Liver (tissue), 9 donors: Measurements from ENCODE around the gene B4GALT1. TPM values are rescaled to one million over a fixed set of nuclear protein-coding genes. Genes with fewer than 3 reads are reported as not detected.

Source experiments
- DNase-seq: peaks from one replicate; pipeline ENCODE4 v3.0.0-alpha.2; 2017; ENCODE audit warnings: low spot score
- H3K27ac ChIP-seq, 2 donors: one replicate each; pipeline ENCODE4 v1.7.0; 2013; ENCODE audit warnings: inconsistent platforms in 2 of 2, low read length in 2 of 2, control low read depth in 1 of 2, low read depth in 1 of 2, mild to moderate bottlenecking in 1 of 2
- H3K27me3 ChIP-seq, 4 donors: one replicate each; pipeline versions ENCODE4 v1.6.1 to v1.7.0; 2013; ENCODE audit warnings: low read length in 3 of 4, inconsistent platforms in 1 of 4, mild to moderate bottlenecking in 1 of 4, moderate library complexity in 1 of 4; ENCODE audit not compliant: control insufficient read depth in 4 of 4, insufficient read depth in 4 of 4
- H3K36me3 ChIP-seq, 4 donors: one replicate each; pipeline versions ENCODE4 v1.6.1 to v1.7.0; 2013; ENCODE audit warnings: low read length in 3 of 4, mild to moderate bottlenecking in 3 of 4, low read depth in 1 of 4, moderate library complexity in 1 of 4; ENCODE audit not compliant: control insufficient read depth in 4 of 4, insufficient read depth in 3 of 4
- H3K4me1 ChIP-seq, 4 donors: one replicate each; pipeline versions ENCODE4 v1.6.1 to v1.7.0; 2013; ENCODE audit warnings: low read length in 3 of 4, mild to moderate bottlenecking in 3 of 4, moderate library complexity in 1 of 4; ENCODE audit not compliant: control insufficient read depth in 4 of 4, insufficient read depth in 4 of 4
- H3K4me3 ChIP-seq, 3 donors: one replicate each; pipeline versions ENCODE4 v1.6.1 to v1.7.0; 2013; ENCODE audit warnings: low read length in 3 of 3, control low read depth in 1 of 3, low read depth in 1 of 3, mild to moderate bottlenecking in 1 of 3
- H3K9ac ChIP-seq, 2 donors: one replicate each; pipeline ENCODE4 v1.7.0; 2013; ENCODE audit warnings: low read length in 2 of 2, mild to moderate bottlenecking in 2 of 2, moderate library complexity in 2 of 2, control low read depth in 1 of 2, low read depth in 1 of 2
- H3K9me3 ChIP-seq, 4 donors: one replicate each; pipeline versions ENCODE4 v1.6.1 to v1.7.0; 2013; ENCODE audit warnings: low read length in 3 of 4; ENCODE audit not compliant: control insufficient read depth in 4 of 4
- EGR1 ChIP-seq, 2 donors: IDR thresholded peaks; 2 replicates each; pipeline ENCODE4 v1.6.1; 2016 to 2018; ENCODE audit warnings: antibody characterized with exemption in 2 of 2, low read depth in 2 of 2
- GABPA ChIP-seq, 2 donors: IDR thresholded peaks in 1 of 2; conservative IDR thresholded peaks in 1 of 2; 2 replicates each; pipeline ENCODE4 v1.6.1; 2016; ENCODE audit warnings: antibody characterized with exemption in 2 of 2, mild to moderate bottlenecking in 1 of 2, moderate library complexity in 1 of 2
- HNF4A ChIP-seq, 2 donors: conservative IDR thresholded peaks; 2 replicates each; pipeline ENCODE4 v1.6.1; 2016; ENCODE audit warnings: antibody characterized with exemption in 2 of 2, mild to moderate bottlenecking in 2 of 2
- HNF4G ChIP-seq: IDR thresholded peaks from 2 replicates; pipeline ENCODE4 v1.6.1; 2016; ENCODE audit warnings: antibody characterized with exemption
- JUND ChIP-seq, 2 donors: IDR thresholded peaks; 2 replicates each; pipeline ENCODE4 v1.6.1; 2016; ENCODE audit warnings: antibody characterized with exemption in 2 of 2
- NR2F2 ChIP-seq: IDR thresholded peaks from 2 replicates; pipeline ENCODE4 v1.6.1; 2016; ENCODE audit warnings: antibody characterized with exemption
- RAD21 ChIP-seq, 2 donors: IDR thresholded peaks; 2 replicates each; pipeline ENCODE4 v1.6.1; 2016; ENCODE audit warnings: antibody characterized with exemption in 2 of 2, mild to moderate bottlenecking in 2 of 2
- RXRA ChIP-seq, 2 donors: IDR thresholded peaks; 2 replicates each; pipeline ENCODE4 v1.6.1; 2017 to 2018; ENCODE audit warnings: antibody characterized with exemption in 2 of 2, mild to moderate bottlenecking in 1 of 2
- SP1 ChIP-seq: IDR thresholded peaks from 2 replicates; pipeline ENCODE4 v1.6.1; 2018; ENCODE audit warnings: antibody characterized with exemption, mild to moderate bottlenecking
- YY1 ChIP-seq: IDR thresholded peaks from 2 replicates; pipeline ENCODE4 v1.6.1; 2016; ENCODE audit warnings: antibody characterized with exemption, mild to moderate bottlenecking
- WGBS: extraction: QIAGEN DNeasy Blood & Tissue Kit; methylation state at CpG from one replicate; pipeline ENCODE4 v1.1.7; 2013; 5-methylcytosine and 5-hydroxymethylcytosine counted together
- polyA plus RNA-seq, 2 donors: library from polyadenylated mRNA; stranded (reverse) in 1 of 2; unstranded in 1 of 2; fragments of 200-250 nt in 1 of 2; fragments of >200 nt in 1 of 2; fragmentation: Nextera tagmentation in 1 of 2; extraction: Ambion mirVana in 1 of 2; gene quantifications; one replicate each; pipeline versions ENCODE4 v1.2.1 to v1.2.3, GENCODE V29; 2013 to 2015
- total RNA-seq, 2 donors: library from RNA; depleted of rRNA; stranded (reverse); fragments of >200 nt; gene quantifications; one replicate each; pipeline ENCODE4 v1.2.3, GENCODE V29; 2014
- TF ChIP-seq, protein P1 (sequence below): fragments of 150-350 bp; IDR thresholded peaks from 2 replicates; pipeline ENCODE4 v1.5.1; 2017; ENCODE audit warnings: improper control_type of control experiment, low read depth, low read length; ENCODE audit not compliant: missing input control
- TF ChIP-seq, protein P2 (sequence below): IDR thresholded peaks from 2 replicates; pipeline ENCODE4 v1.6.1; 2016; ENCODE audit warnings: antibody characterized with exemption
- TF ChIP-seq, protein P3 (sequence below): IDR thresholded peaks from 2 replicates; pipeline ENCODE4 v1.6.1; 2016; ENCODE audit warnings: antibody characterized with exemption, mild to moderate bottlenecking
- TF ChIP-seq, protein P4 (sequence below): IDR thresholded peaks from 2 replicates; pipeline ENCODE4 v1.6.1; 2016; ENCODE audit warnings: antibody characterized with exemption
- donor health status: healthy.
- donor health status: healthy.
- donor health status: healthy.
- donor health status: healthy.
- donor health status: healthy.

B4GALT1 gene
- total and polyA plus RNA-seq, 4 donors: 25.9 to 59.8 (median 42.7) TPM

DNA sequence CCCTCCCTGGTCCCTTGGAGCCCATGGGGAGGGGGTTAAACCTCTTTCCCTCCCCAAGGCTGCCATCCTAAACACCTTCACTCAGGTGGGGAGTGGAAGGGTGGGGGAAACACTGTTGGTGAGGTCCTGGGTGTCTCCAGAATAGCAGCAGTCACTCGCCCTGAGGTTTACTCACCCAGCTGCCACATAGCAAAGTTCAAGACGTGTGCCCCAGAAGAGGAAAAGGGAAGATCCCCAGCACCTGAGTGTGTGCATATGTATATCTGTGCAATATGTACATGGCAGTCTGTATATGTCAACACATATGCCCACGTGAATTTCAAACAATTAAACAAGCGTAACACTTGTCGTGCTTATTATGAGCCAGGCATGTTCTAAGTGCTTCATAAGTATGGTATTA lies 59.4 kb downstream of the B4GALT1 start:
- no peaks in the 10 kb centered on the region for H3K9me3 ChIP-seq
- peaks cover 3 to 15% (median 6%) of the 10 kb centered on the region in 4 donors for H3K4me1 ChIP-seq
- TF ChIP-seq, protein P1, sequence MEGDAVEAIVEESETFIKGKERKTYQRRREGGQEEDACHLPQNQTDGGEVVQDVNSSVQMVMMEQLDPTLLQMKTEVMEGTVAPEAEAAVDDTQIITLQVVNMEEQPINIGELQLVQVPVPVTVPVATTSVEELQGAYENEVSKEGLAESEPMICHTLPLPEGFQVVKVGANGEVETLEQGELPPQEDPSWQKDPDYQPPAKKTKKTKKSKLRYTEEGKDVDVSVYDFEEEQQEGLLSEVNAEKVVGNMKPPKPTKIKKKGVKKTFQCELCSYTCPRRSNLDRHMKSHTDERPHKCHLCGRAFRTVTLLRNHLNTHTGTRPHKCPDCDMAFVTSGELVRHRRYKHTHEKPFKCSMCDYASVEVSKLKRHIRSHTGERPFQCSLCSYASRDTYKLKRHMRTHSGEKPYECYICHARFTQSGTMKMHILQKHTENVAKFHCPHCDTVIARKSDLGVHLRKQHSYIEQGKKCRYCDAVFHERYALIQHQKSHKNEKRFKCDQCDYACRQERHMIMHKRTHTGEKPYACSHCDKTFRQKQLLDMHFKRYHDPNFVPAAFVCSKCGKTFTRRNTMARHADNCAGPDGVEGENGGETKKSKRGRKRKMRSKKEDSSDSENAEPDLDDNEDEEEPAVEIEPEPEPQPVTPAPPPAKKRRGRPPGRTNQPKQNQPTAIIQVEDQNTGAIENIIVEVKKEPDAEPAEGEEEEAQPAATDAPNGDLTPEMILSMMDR: no peak
- no peak for TF ChIP-seq EGR1 (IDR thresholded peaks at IDR 0.05; ENCODE audit: low read depth in 2 of 2)
- no peak for TF ChIP-seq SP1
- DNase-seq: no peak
- 63% methylated on average over 5 of the region's 5 CpGs for WGBS
- H3K9ac ChIP-seq: no peak overlapping the region
- no peak overlapping the region for H3K4me3 ChIP-seq
- no peaks in the 10 kb centered on the region for H3K27me3 ChIP-seq
- H3K27ac ChIP-seq: peak overlapping the region; percentile 4 to 55
- peaks cover 5 to 26% (median 18%) of the 10 kb centered on the region in 4 donors for H3K36me3 ChIP-seq

DNA sequence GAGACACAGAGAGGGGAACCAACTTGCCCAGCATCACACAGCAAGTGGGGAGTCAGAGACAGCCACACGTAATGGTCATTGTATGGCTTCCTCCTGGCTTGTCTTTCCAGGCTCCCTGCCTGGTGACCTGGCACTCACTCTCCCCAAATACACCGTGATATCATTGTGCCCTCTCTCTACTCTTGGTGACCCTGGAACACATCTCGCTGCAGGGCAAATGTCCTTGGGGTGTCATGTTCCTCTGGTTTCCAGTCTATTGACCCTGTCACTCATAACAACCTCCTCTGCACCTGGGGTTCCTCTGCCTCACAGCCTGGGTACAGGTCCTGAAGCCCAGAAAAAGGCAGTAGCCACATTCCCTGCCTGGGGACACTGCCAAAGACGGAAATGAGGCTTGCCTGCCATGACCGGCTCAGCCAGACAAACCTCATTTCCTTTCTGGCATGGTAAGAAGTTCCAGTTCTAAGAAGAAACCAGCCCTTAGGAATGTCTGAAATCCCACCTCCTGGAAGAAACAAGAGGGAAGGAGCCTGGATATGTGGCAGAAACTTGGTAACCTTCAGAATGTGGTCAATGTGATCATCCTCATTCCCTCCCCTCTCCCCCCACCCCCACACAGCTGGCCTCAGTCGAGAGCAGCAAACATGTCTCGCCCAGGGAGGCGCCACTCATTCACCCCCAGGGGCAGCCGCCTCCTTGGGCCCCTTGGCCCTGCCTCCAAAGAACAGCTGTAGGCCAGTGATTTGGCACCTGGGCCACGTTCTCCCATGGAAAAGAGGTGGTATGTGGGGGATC lies 60.1 kb downstream of the B4GALT1 start:
- Histone ChIP-seq H3K9me3 (no peaks in the 10 kb centered on the region), H3K9ac (no peak overlapping the region), H3K4me1 (peaks cover 3 to 15% (median 6%) of the 10 kb centered on the region in 4 donors), H3K4me3 (no peak overlapping the region), H3K27me3 (no peaks in the 10 kb centered on the region), H3K36me3 (peaks cover 3 to 19% (median 12%) of the 10 kb centered on the region in 4 donors), H3K27ac (peak overlapping the region; percentile 4 to 55)
- peak; percentile 52 to 68 for TF ChIP-seq RXRA (IDR thresholded peaks at IDR 0.05)
- TF ChIP-seq NR2F2: peak; percentile 57
- peak in 1 of 2 donors; percentile 21 for TF ChIP-seq RAD21 (IDR thresholded peaks at IDR 0.05)
- TF ChIP-seq, protein P1: no peak
- TF ChIP-seq JUND (IDR thresholded peaks at IDR 0.05): no peak
- TF ChIP-seq YY1: no peak
- TF ChIP-seq, protein P2, sequence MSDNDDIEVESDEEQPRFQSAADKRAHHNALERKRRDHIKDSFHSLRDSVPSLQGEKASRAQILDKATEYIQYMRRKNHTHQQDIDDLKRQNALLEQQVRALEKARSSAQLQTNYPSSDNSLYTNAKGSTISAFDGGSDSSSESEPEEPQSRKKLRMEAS: no peak
- TF ChIP-seq, protein P3, sequence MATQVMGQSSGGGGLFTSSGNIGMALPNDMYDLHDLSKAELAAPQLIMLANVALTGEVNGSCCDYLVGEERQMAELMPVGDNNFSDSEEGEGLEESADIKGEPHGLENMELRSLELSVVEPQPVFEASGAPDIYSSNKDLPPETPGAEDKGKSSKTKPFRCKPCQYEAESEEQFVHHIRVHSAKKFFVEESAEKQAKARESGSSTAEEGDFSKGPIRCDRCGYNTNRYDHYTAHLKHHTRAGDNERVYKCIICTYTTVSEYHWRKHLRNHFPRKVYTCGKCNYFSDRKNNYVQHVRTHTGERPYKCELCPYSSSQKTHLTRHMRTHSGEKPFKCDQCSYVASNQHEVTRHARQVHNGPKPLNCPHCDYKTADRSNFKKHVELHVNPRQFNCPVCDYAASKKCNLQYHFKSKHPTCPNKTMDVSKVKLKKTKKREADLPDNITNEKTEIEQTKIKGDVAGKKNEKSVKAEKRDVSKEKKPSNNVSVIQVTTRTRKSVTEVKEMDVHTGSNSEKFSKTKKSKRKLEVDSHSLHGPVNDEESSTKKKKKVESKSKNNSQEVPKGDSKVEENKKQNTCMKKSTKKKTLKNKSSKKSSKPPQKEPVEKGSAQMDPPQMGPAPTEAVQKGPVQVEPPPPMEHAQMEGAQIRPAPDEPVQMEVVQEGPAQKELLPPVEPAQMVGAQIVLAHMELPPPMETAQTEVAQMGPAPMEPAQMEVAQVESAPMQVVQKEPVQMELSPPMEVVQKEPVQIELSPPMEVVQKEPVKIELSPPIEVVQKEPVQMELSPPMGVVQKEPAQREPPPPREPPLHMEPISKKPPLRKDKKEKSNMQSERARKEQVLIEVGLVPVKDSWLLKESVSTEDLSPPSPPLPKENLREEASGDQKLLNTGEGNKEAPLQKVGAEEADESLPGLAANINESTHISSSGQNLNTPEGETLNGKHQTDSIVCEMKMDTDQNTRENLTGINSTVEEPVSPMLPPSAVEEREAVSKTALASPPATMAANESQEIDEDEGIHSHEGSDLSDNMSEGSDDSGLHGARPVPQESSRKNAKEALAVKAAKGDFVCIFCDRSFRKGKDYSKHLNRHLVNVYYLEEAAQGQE: no peak
- TF ChIP-seq HNF4G: no peak
- peak; percentile 26 to 35 for TF ChIP-seq GABPA (IDR thresholded peaks at IDR 0.05 in 1 of 2, conservative IDR thresholded peaks at IDR 0.05 in 1 of 2)
- TF ChIP-seq SP1: peak; percentile 43
- TF ChIP-seq, protein P4, sequence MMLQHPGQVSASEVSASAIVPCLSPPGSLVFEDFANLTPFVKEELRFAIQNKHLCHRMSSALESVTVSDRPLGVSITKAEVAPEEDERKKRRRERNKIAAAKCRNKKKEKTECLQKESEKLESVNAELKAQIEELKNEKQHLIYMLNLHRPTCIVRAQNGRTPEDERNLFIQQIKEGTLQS: no peak
- peak; percentile 39 to 42 for TF ChIP-seq HNF4A (conservative IDR thresholded peaks at IDR 0.05)
- DNase-seq: peak; percentile 35
- WGBS: 43% methylated on average over 10 of the region's 10 CpGs
